22Rv1 (cell line): ENCODE results near the gene RAD54L.

Experiments used
- ZFX ChIP-seq: fragments of 450-650 bp; IDR thresholded peaks from 2 replicates; pipeline ENCODE4 v1.6.1; 2017; ENCODE audit warnings: antibody characterized with exemption, borderline replicate concordance
- TF ChIP-seq, protein P1 (sequence below): fragments of 450-650 bp; IDR thresholded peaks from 2 replicates; pipeline ENCODE4 v1.5.1; 2017; ENCODE audit warnings: mild to moderate bottlenecking

DNA sequence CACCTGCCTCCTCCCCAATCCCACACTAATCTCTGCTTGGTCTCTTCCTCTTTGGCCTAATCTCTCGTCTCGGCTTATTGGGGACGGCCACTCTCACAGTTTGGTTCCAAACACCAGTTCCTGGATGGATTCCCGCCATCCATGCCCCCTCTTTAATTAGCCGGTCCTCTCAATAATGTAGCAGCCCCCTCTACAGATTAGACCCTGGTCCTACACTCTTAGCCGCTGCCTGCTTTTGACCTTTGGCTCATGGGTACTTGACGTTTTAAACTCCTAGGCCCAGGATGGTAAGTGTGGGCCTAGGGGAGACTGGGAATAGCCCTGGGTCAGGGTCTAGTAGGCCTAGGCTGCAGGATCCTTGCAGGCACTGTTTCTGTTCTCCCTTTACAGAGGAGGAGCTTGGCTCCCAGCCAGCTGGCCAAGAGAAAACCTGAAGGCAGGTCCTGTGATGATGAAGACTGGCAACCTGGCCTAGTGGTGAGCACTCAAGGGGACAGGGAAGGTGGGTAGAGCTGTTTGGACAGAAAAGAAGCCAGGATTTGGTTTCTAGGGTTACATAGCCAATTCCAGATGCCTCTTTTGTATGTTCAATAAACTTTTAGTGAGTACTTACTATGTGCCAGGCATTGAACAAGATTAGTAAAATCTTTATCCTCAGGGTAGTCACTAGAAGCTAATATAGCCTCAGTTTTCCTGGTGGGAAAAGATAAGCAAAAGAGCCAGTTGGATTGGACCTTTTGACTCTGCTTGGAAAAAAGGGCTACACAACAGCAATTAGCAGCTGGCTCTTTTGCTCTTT is 758 bp downstream of the RAD54L start:
- TF ChIP-seq, protein P1, sequence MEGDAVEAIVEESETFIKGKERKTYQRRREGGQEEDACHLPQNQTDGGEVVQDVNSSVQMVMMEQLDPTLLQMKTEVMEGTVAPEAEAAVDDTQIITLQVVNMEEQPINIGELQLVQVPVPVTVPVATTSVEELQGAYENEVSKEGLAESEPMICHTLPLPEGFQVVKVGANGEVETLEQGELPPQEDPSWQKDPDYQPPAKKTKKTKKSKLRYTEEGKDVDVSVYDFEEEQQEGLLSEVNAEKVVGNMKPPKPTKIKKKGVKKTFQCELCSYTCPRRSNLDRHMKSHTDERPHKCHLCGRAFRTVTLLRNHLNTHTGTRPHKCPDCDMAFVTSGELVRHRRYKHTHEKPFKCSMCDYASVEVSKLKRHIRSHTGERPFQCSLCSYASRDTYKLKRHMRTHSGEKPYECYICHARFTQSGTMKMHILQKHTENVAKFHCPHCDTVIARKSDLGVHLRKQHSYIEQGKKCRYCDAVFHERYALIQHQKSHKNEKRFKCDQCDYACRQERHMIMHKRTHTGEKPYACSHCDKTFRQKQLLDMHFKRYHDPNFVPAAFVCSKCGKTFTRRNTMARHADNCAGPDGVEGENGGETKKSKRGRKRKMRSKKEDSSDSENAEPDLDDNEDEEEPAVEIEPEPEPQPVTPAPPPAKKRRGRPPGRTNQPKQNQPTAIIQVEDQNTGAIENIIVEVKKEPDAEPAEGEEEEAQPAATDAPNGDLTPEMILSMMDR: peak; percentile 40
- no peak for TF ChIP-seq ZFX
